Stimulated activated naive CD4-positive, alpha-beta T cell treated with Interleukin-2 at 50 U/mL for 16 hours (primary cell): ENCODE data around the gene NEAT1.

Experiments
- DNase-seq: peaks from one replicate; lab custom pipeline; 2025; lab: John Stamatoyannopoulos, UW

Gene NEAT1

GRCh38 chr11:65421794-65422632 is 585 bp upstream of the NEAT1 start:
- peak; percentile 93 for DNase-seq

GRCh38 chr11:65423516-65424204 is 1.1 kb downstream of the NEAT1 start:
- peak; percentile 17 for DNase-seq

- peak; percentile 74 for DNase-seq
Observed at GRCh38 chr11:65424205-65425104, 1.9 kb downstream of the NEAT1 start.

DNA sequence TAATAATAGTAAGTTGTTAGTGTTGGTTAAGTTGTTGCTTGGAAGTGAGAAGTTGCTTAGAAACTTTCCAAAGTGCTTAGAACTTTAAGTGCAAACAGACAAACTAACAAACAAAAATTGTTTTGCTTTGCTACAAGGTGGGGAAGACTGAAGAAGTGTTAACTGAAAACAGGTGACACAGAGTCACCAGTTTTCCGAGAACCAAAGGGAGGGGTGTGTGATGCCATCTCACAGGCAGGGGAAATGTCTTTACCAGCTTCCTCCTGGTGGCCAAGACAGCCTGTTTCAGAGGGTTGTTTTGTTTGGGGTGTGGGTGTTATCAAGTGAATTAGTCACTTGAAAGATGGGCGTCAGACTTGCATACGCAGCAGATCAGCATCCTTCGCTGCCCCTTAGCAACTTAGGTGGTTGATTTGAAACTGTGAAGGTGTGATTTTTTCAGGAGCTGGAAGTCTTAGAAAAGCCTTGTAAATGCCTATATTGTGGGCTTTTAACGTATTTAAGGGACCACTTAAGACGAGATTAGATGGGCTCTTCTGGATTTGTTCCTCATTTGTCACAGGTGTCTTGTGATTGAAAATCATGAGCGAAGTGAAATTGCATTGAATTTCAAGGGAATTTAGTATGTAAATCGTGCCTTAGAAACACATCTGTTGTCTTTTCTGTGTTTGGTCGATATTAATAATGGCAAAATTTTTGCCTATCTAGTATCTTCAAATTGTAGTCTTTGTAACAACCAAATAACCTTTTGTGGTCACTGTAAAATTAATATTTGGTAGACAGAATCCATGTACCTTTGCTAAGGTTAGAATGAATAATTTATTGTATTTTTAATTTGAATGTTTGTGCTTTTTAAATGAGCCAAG is 2.7 kb downstream of the NEAT1 start:
- peak; percentile 81 for DNase-seq

- peak; percentile 25 for DNase-seq
Observed at GRCh38 chr11:65425971-65426838, 3.6 kb downstream of the NEAT1 start.

DNA sequence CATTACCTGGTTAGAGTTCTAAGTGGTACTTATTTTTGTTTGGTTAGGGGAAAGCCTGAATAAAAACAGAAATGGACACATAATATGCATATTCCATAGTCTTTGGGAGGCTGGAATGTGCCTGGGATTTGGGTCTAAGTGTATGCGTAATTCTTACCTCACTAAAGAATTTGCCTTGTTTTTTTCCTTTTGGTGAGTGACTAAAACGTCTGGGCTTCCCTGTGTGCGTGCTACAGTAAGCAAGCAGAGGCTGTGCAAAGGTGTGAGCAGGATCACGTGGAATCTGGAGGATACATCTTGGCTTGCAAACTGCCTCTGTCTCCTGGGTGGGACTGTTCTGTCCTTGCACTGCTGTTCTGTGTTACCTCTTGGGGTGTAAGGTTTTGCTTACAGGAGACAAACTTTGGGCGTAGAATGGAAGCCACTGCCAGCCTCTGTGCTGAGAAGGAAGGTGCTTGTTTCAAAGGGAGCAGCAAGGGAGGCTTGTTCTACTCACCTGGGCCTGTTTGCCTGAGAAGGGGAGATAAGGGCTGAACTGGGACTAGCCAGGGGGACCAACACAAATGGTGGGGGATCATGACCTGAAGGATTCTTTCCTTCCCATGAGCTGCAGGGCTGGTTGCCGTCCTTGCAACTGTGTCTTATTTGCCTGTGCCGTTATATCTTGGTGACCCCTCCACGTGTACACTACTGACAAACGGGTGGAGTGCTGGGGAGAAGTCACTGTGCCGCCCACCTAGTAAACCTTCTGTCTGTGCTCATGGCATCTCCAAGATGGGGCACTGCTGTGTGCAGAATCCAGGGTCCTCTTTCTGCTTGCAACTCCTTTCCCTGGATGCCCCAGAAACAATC is 4.5 kb downstream of the NEAT1 start:
- peak; percentile 34 for DNase-seq

GRCh38 chr11:65427691-65428577 is 5.3 kb downstream of the NEAT1 start:
- DNase-seq, result peak; percentile 34

- DNase-seq, result no peak
Observed at GRCh38 chr11:65428578-65429067, 6.0 kb downstream of the NEAT1 start.

DNA sequence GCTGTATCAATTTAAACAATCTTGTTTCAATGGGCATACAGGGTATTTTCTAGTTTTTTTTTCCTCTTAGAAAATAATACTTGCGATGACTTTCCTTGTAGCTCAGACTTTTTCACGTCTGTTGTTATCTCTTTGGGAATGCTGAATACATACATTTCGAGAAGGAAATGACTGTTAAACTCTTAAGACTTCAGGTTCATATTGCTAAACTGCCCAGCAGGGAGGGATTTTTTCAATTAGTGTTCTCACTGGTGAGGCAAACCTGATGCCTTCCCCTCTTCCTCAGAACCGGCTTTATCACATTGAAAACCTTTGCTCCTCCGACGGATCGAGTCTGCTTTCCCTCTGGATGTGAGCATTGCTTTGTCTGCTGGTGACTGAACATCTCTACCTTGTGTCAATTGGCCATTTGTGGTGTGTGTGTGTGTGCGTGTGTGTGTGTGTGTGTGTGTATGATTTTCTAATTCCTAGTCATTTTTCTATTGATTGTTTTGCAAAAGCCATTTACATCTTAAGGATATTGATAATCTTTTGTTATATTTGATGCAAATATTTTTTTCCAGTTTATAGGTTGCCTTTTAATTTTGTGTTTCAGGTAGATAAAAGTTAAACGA is 6.6 kb downstream of the NEAT1 start:
- DNase-seq, result no peak

- peak; percentile 31 for DNase-seq
Observed at GRCh38 chr11:65429724-65430405, 7.3 kb downstream of the NEAT1 start.

DNA sequence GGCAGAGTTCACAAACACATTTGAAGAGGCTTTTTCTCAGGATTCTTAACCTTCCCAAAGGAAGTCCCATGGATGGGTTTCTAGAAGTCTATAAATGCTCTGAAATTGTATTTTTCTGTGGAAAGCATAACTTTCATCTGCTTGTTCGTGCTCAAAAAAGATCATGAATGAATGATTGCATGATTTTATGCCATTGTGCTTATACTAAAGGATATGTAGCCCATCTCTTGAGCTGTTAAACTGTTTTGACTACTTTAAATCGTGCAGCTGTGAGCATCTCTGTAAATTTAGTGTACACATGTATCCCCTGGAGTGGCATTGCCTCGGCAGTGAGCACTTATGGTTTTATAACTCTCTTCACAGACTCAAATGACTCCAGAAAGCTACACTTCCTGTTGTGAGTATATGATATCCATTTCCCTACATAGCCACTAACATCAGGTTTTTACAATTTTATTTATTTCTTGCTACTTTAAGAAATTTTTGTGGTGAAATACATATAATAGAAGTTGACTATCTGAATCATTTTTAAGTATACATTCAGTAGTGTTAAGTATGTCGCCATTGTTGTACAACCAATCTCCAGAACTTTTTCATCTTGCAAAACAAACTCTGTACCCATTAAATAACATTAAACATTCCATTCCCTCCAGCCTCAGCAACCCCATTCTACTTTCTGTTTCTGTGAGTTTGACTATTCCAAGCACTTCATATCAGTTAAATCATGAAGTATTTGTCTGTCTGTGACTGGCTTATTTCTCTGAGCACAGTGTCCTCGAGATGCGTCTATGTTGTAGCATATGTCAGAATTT is 8.0 kb downstream of the NEAT1 start:
- no peak for DNase-seq

DNA sequence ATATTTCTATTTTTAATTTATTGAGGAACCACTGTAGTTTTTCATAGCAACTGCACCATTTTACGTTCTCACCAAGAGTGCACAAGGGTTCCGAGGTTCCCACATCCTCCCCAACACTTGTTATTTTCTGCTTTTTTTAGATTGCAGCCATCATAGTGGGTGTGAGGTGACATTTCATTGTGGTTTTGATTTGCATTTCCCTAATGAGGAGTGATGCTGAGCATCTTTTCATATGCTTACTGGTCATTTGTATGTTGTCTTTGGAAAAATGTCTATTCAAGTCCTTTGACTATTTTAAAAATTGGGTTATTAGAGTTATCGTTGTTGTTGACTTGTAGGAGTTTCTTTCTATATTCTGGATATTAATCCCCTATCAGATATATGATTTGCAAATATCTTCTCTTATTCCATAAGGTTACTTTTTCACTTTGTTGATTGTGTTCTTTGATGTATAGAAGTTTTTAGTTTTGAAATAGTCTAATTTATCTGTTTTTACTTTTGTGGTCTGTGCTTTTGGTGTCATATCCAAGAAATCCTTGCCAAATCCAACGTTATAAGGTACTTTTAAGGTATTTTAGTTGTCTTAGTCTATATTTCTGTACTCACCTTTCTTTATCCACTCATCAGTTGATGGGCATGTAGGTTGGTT is 9.0 kb downstream of the NEAT1 start:
- DNase-seq, result no peak

GRCh38 chr11:65432100-65432650 is 9.6 kb downstream of the NEAT1 start:
- no peak for DNase-seq

GRCh38 chr11:65432686-65433582 is 10.3 kb downstream of the NEAT1 start:
- DNase-seq, result no peak
